HEK293 (cell line): Measurements from ENCODE around the gene YWHAG.

ENCODE experiments used
- CTCF ChIA-PET: fragments of 350-600 bp; formaldehyde crosslinking; extraction: SDS; loops from one replicate; lab custom pipeline; 2021; ENCODE audit warnings: antibody characterized with exemption; lab: Yijun Ruan, JAX
- POLR2A ChIA-PET: fragments of 300-600 bp; formaldehyde crosslinking; extraction: SDS; loops from one replicate; lab custom pipeline; 2020; ENCODE audit warnings: antibody characterized with exemption, inconsistent platforms; lab: Yijun Ruan, JAX
- H3K27ac ChIP-seq: fragments of 200-500 bp; sonication (Bioruptor generic); 2 replicates; pipeline ENCODE4 v1.5.1; 2014; ENCODE audit warnings: low read depth, low read length, control low read depth, inconsistent platforms; ENCODE audit errors: extremely low read depth
- H3K36me3 ChIP-seq, 2 experiments: fragments of 200-500 bp in 1 of 2; sonication (Bioruptor generic) in 1 of 2; 1 replicate in 1 of 2; 2 replicates in 1 of 2; pipeline ENCODE4 v1.5.1; 2014 to 2017; ENCODE audit warnings: inconsistent platforms in 2 of 2, low read length in 2 of 2; ENCODE audit not compliant: control insufficient read depth in 2 of 2, insufficient read depth in 1 of 2
- H3K4me1 ChIP-seq: fragments of 200-500 bp; sonication (Bioruptor generic); 2 replicates; pipeline ENCODE4 v1.5.1; 2014; ENCODE audit warnings: mild to moderate bottlenecking, low read length, inconsistent platforms; ENCODE audit not compliant: control insufficient read depth, insufficient read depth
- H3K4me3 ChIP-seq: 2 replicates; pipeline ENCODE4 v1.5.1; 2011; ENCODE audit warnings: low read depth, mild to moderate bottlenecking, control low read depth, low read length, moderate library complexity
- H3K9me3 ChIP-seq: fragments of 200-500 bp; sonication (Bioruptor generic); 2 replicates; pipeline ENCODE4 v1.5.1; 2014; ENCODE audit warnings: low read depth, low read length, inconsistent platforms; ENCODE audit not compliant: control insufficient read depth, insufficient read depth
- GLI4 ChIP-seq: fragments of 450-650 bp; formaldehyde crosslinking; IDR thresholded peaks from 2 replicates; pipeline ENCODE4 v1.5.1; 2016; ENCODE audit warnings: missing biosample characterization, missing genetic modification characterization
- GLIS1 ChIP-seq: fragments of 450-650 bp; formaldehyde crosslinking; IDR thresholded peaks from 2 replicates; pipeline ENCODE4 v1.5.1; 2016; ENCODE audit warnings: missing biosample characterization, missing genetic modification characterization
- GLIS2 ChIP-seq: fragments of 450-650 bp; formaldehyde crosslinking; IDR thresholded peaks from 2 replicates; pipeline ENCODE4 v1.5.1; 2016; ENCODE audit warnings: missing biosample characterization, missing genetic modification characterization
- HOXD13 ChIP-seq: sonication (generic); formaldehyde crosslinking; IDR thresholded peaks from 2 replicates; pipeline ENCODE4 v1.8.0; 2022; ENCODE audit warnings: missing genetic modification reagents, borderline replicate concordance
- IKZF3 ChIP-seq: fragments of 450-650 bp; IDR thresholded peaks from 2 replicates; pipeline ENCODE4 v1.5.0; 2018; ENCODE audit warnings: missing biosample characterization, mild to moderate bottlenecking, missing genetic modification characterization, moderate library complexity
- KLF9 ChIP-seq: fragments of 450-650 bp; formaldehyde crosslinking; IDR thresholded peaks from 2 replicates; pipeline ENCODE4 v1.5.1; 2016; ENCODE audit warnings: missing biosample characterization, missing genetic modification characterization, low read depth
- PRDM1 ChIP-seq: fragments of 450-650 bp; formaldehyde crosslinking; IDR thresholded peaks from 2 replicates; pipeline ENCODE4; 2016; ENCODE audit warnings: missing biosample characterization, missing genetic modification characterization
- RBAK ChIP-seq: fragments of 450-650 bp; formaldehyde crosslinking; IDR thresholded peaks from 2 replicates; pipeline ENCODE4 v1.5.1; 2016; ENCODE audit warnings: missing biosample characterization, missing genetic modification characterization
- SETDB1 ChIP-seq: IDR thresholded peaks from one replicate; pipeline ENCODE4 v1.6.1; 2017; ENCODE audit warnings: mild to moderate bottlenecking, low read length, moderate library complexity, mixed read lengths; ENCODE audit not compliant: insufficient read length
- YY1 ChIP-seq: fragments of 450-650 bp; formaldehyde crosslinking; IDR thresholded peaks from 2 replicates; pipeline ENCODE4 v1.5.1; 2018; ENCODE audit warnings: missing biosample characterization, missing genetic modification characterization
- ZBTB48 ChIP-seq: fragments of 450-650 bp; formaldehyde crosslinking; IDR thresholded peaks from 2 replicates; pipeline ENCODE4 v1.5.1; 2016; ENCODE audit warnings: missing biosample characterization, missing genetic modification characterization
- ZFP3 ChIP-seq: fragments of 450-650 bp; formaldehyde crosslinking; IDR thresholded peaks from 2 replicates; pipeline ENCODE4 v1.5.1; 2016; ENCODE audit warnings: low read depth, missing biosample characterization, missing genetic modification characterization
- ZIC2 ChIP-seq: fragments of 450-650 bp; formaldehyde crosslinking; IDR thresholded peaks from 2 replicates; pipeline ENCODE4 v1.5.1; 2016; ENCODE audit warnings: missing biosample characterization, missing genetic modification characterization
- ZNF184 ChIP-seq: fragments of 450-650 bp; IDR thresholded peaks from 2 replicates; pipeline ENCODE4 v1.5.1; 2018; ENCODE audit warnings: missing biosample characterization, mild to moderate bottlenecking, missing genetic modification characterization
- ZNF202 ChIP-seq: fragments of 450-650 bp; formaldehyde crosslinking; IDR thresholded peaks from 2 replicates; pipeline ENCODE4 v1.5.1; 2016; ENCODE audit warnings: missing biosample characterization, missing genetic modification characterization, borderline replicate concordance
- ZNF239 ChIP-seq: fragments of 450-650 bp; formaldehyde crosslinking; IDR thresholded peaks from 2 replicates; pipeline ENCODE4 v1.5.1; 2016; ENCODE audit warnings: missing biosample characterization, missing genetic modification characterization
- ZNF302 ChIP-seq: fragments of 450-650 bp; formaldehyde crosslinking; IDR thresholded peaks from 2 replicates; pipeline ENCODE4 v1.5.1; 2016; ENCODE audit warnings: missing biosample characterization, missing genetic modification characterization, low read depth
- ZNF416 ChIP-seq: fragments of 450-650 bp; formaldehyde crosslinking; IDR thresholded peaks from 2 replicates; pipeline ENCODE4 v1.5.1; 2016; ENCODE audit warnings: missing biosample characterization, missing genetic modification characterization
- ZNF521 ChIP-seq: fragments of 450-650 bp; formaldehyde crosslinking; IDR thresholded peaks from 2 replicates; pipeline ENCODE4 v1.5.1; 2017; ENCODE audit warnings: missing biosample characterization, mild to moderate bottlenecking, missing genetic modification characterization
- ZNF530 ChIP-seq: fragments of 450-650 bp; formaldehyde crosslinking; IDR thresholded peaks from 2 replicates; pipeline ENCODE4 v1.5.1; 2016; ENCODE audit warnings: low read depth, missing biosample characterization, missing genetic modification characterization
- ZNF624 ChIP-seq: fragments of 450-650 bp; formaldehyde crosslinking; IDR thresholded peaks from 2 replicates; pipeline ENCODE4 v1.5.1; 2017; ENCODE audit warnings: missing biosample characterization, missing genetic modification characterization
- ZNF670 ChIP-seq: fragments of 450-650 bp; formaldehyde crosslinking; IDR thresholded peaks from 2 replicates; pipeline ENCODE4 v1.5.1; 2016; ENCODE audit warnings: missing biosample characterization, missing genetic modification characterization, low read depth
- TF ChIP-seq, protein P1 (sequence below): fragments of 450-650 bp; formaldehyde crosslinking; IDR thresholded peaks from 2 replicates; pipeline ENCODE4 v1.5.1; 2016; ENCODE audit warnings: missing biosample characterization, missing genetic modification characterization
- TF ChIP-seq, protein P2 (sequence below): fragments of 450-650 bp; formaldehyde crosslinking; IDR thresholded peaks from 2 replicates; pipeline ENCODE4 v1.5.1; 2017; ENCODE audit warnings: missing biosample characterization, missing genetic modification characterization
- TF ChIP-seq, protein P3 (sequence below): sonication (generic); formaldehyde crosslinking; IDR thresholded peaks from 2 replicates; pipeline ENCODE4 v1.8.1; 2022; ENCODE audit warnings: mild to moderate bottlenecking, moderate library complexity, missing genetic modification reagents
- TF ChIP-seq, protein P4 (sequence below): fragments of 450-650 bp; formaldehyde crosslinking; IDR thresholded peaks from 2 replicates; pipeline ENCODE4 v1.5.1; 2016; ENCODE audit warnings: missing biosample characterization, missing genetic modification characterization
- TF ChIP-seq, protein P5 (sequence below): fragments of 450-650 bp; formaldehyde crosslinking; IDR thresholded peaks from 2 replicates; pipeline ENCODE4 v1.5.1; 2016; ENCODE audit warnings: missing biosample characterization, missing genetic modification characterization

The YWHAG gene

DNA sequence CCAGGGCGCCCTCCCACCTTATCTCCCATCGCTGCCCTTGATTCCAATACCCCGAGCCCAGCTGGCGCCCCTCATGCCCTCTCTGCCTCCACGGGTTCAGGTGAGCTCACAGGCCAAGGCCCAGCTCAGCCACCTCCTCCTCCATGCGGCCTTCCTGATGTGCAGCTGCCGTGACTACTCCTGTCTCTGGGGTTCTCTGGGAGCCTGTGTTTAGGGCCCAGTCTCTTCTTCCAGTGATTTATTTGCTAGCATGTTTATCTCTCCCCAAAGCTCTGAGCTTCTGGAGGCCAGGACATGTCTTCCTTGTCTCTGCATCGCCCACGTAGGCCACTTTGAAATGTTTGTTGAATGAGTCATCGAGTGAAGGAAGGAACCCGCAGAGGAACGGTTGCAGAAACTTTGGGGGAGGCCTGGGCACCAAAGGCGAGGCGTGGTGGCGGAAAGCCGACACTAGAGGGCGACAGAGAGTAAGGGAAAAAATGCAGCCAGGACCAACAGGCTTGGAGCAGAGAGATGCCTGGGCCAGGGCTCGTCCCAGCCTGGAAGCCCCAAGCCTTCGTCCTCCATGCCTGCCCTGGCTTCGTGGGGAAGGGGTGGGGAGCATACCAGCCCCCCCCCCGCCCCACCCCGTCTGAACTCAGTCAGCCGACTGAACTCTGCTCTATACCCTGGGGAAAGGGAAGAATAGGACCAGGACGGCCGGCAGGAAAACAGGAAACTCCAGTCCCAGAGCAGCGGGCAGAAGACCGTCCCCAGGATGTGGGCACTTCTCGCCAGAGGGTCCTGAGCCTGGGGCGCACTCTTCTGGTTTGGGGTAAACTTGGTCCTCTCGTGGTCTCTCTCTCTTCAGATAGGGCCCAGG lies 67.2 kb downstream of the YWHAG start:
- Histone ChIP-seq H3K36me3 (no peaks in the 10 kb centered on the region), H3K9me3 (no peaks in the 10 kb centered on the region), H3K4me1 (no peaks in the 10 kb centered on the region), H3K27ac (peak overlapping the region; percentile 48; the same call in 1 of the 2 replicates), H3K4me3 (no peak overlapping the region)
- POLR2A ChIA-PET = interaction anchor here (0.6 to 1.6 kb wide), 6 partner anchors 10 to 82 kb away, joined by 3 to 7 read pairs (median 4); no protein-coding TSS in a partner anchor
- CTCF ChIA-PET = interaction anchor here (0.5 to 6.1 kb wide), 27 partner anchors 9 to 1208 kb away, joined by 3 to 133 read pairs (median 4); partner anchors contain the start of gene HSPB1
- TF ChIP-seq SETDB1 = no peak
- TF ChIP-seq ZIC2 = peak; percentile 43; the same call in 1 of the 2 replicates
- TF ChIP-seq, protein P1, sequence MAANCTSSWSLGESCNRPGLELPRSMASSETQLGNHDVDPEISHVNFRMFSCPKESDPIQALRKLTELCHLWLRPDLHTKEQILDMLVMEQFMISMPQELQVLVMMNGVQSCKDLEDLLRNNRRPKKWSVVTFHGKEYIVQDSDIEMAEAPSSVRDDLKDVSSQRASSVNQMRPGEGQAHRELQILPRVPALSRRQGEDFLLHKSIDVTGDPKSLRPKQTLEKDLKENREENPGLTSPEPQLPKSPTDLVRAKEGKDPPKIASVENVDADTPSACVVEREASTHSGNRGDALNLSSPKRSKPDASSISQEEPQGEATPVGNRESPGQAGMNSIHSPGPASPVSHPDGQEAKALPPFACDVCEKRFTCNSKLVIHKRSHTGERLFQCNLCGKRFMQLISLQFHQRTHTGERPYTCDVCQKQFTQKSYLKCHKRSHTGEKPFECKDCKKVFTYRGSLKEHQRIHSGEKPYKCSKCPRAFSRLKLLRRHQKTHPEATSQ = no peak
- peak; percentile 31 for TF ChIP-seq GLIS2 (tag by site-specific recombination)
- peak; percentile 94 for TF ChIP-seq GLIS1 (tag by site-specific recombination)
- no peak for TF ChIP-seq KLF9 (tag by site-specific recombination)
- TF ChIP-seq HOXD13 (CRISPR knock-in tag) = no peak
- TF ChIP-seq ZNF530 = no peak
- no peak for TF ChIP-seq ZNF302 (tag by site-specific recombination)
- TF ChIP-seq, protein P2, sequence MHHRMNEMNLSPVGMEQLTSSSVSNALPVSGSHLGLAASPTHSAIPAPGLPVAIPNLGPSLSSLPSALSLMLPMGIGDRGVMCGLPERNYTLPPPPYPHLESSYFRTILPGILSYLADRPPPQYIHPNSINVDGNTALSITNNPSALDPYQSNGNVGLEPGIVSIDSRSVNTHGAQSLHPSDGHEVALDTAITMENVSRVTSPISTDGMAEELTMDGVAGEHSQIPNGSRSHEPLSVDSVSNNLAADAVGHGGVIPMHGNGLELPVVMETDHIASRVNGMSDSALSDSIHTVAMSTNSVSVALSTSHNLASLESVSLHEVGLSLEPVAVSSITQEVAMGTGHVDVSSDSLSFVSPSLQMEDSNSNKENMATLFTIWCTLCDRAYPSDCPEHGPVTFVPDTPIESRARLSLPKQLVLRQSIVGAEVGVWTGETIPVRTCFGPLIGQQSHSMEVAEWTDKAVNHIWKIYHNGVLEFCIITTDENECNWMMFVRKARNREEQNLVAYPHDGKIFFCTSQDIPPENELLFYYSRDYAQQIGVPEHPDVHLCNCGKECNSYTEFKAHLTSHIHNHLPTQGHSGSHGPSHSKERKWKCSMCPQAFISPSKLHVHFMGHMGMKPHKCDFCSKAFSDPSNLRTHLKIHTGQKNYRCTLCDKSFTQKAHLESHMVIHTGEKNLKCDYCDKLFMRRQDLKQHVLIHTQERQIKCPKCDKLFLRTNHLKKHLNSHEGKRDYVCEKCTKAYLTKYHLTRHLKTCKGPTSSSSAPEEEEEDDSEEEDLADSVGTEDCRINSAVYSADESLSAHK (tag by site-specific recombination) = no peak
- TF ChIP-seq, protein P3, sequence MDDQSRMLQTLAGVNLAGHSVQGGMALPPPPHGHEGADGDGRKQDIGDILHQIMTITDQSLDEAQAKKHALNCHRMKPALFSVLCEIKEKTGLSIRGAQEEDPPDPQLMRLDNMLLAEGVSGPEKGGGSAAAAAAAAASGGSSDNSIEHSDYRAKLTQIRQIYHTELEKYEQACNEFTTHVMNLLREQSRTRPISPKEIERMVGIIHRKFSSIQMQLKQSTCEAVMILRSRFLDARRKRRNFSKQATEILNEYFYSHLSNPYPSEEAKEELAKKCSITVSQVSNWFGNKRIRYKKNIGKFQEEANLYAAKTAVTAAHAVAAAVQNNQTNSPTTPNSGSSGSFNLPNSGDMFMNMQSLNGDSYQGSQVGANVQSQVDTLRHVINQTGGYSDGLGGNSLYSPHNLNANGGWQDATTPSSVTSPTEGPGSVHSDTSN (CRISPR knock-in tag) = no peak
- TF ChIP-seq, protein P4, sequence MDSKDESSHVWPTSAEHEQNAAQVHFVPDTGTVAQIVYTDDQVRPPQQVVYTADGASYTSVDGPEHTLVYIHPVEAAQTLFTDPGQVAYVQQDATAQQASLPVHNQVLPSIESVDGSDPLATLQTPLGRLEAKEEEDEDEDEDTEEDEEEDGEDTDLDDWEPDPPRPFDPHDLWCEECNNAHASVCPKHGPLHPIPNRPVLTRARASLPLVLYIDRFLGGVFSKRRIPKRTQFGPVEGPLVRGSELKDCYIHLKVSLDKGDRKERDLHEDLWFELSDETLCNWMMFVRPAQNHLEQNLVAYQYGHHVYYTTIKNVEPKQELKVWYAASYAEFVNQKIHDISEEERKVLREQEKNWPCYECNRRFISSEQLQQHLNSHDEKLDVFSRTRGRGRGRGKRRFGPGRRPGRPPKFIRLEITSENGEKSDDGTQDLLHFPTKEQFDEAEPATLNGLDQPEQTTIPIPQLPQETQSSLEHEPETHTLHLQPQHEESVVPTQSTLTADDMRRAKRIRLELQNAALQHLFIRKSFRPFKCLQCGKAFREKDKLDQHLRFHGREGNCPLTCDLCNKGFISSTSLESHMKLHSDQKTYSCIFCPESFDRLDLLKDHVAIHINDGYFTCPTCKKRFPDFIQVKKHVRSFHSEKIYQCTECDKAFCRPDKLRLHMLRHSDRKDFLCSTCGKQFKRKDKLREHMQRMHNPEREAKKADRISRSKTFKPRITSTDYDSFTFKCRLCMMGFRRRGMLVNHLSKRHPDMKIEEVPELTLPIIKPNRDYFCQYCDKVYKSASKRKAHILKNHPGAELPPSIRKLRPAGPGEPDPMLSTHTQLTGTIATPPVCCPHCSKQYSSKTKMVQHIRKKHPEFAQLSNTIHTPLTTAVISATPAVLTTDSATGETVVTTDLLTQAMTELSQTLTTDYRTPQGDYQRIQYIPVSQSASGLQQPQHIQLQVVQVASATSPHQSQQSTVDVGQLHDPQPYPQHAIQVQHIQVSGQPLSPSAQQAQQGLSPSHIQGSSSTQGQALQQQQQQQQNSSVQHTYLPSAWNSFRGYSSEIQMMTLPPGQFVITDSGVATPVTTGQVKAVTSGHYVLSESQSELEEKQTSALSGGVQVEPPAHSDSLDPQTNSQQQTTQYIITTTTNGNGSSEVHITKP (tag by site-specific recombination) = 0 out of 2 replicates have a peak, but pooled peaks have one; percentile 14
- no peak for TF ChIP-seq ZFP3 (tag by site-specific recombination)
- TF ChIP-seq, protein P5, sequence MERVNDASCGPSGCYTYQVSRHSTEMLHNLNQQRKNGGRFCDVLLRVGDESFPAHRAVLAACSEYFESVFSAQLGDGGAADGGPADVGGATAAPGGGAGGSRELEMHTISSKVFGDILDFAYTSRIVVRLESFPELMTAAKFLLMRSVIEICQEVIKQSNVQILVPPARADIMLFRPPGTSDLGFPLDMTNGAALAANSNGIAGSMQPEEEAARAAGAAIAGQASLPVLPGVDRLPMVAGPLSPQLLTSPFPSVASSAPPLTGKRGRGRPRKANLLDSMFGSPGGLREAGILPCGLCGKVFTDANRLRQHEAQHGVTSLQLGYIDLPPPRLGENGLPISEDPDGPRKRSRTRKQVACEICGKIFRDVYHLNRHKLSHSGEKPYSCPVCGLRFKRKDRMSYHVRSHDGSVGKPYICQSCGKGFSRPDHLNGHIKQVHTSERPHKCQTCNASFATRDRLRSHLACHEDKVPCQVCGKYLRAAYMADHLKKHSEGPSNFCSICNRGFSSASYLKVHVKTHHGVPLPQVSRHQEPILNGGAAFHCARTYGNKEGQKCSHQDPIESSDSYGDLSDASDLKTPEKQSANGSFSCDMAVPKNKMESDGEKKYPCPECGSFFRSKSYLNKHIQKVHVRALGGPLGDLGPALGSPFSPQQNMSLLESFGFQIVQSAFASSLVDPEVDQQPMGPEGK (tag by site-specific recombination) = peak; percentile 72
- no peak for TF ChIP-seq ZNF624 (tag by site-specific recombination)
- TF ChIP-seq ZNF239 (tag by site-specific recombination) = no peak
- TF ChIP-seq PRDM1 (tag by site-specific recombination) = no peak
- no peak for TF ChIP-seq ZNF670
- no peak for TF ChIP-seq YY1
- no peak for TF ChIP-seq ZNF416 (tag by site-specific recombination)
- 0 out of 2 replicates have a peak, but pooled peaks have one; percentile 30 for TF ChIP-seq ZBTB48
- TF ChIP-seq ZNF202 = no peak
- TF ChIP-seq RBAK (tag by site-specific recombination) = no peak
- TF ChIP-seq ZNF521 (tag by site-specific recombination) = no peak
- TF ChIP-seq IKZF3 (tag by site-specific recombination) = peak; percentile 55
- TF ChIP-seq GLI4 (tag by site-specific recombination) = no peak
- no peak for TF ChIP-seq ZNF184
